ENCODE results near the gene FERD3L. TPM values are rescaled to one million over a fixed set of nuclear protein-coding genes. Genes with fewer than 3 reads are reported as not detected.

The FERD3L gene
- total RNA-seq, 1 experiment from 2014 or later, result not detected

GRCh38 chr7:19101472-19101871, 43.7 kb downstream of the FERD3L start:
- Mint-ChIP-seq H3K9me3 (no peaks in the 10 kb centered on the region), H3K4me1 (peaks cover 32% of the 10 kb centered on the region), H3K27ac (no peak overlapping the region), H3K27me3 (ENCODE audit: low read depth) (peaks cover 60% of the 10 kb centered on the region), H3K4me3 (no peak overlapping the region), H3K36me3 (no peaks in the 10 kb centered on the region)
- POLR2A ChIA-PET, result no interaction called here
- no peak for DNase-seq (ENCODE audit: low spot score)
- ATAC-seq, result no peak
- no peak for TF ChIP-seq RELA (CRISPR knock-in tag; IDR thresholded peaks at IDR 0.05; ENCODE audit: borderline replicate concordance)
- no peak for TF ChIP-seq ZMAT4 (CRISPR knock-in tag; IDR thresholded peaks at IDR 0.05)
- no peak for TF ChIP-seq MXD4 (CRISPR knock-in tag; IDR thresholded peaks at IDR 0.05; ENCODE audit: borderline replicate concordance)
- TF ChIP-seq ZNF281 (CRISPR knock-in tag; IDR thresholded peaks at IDR 0.05), result no peak
- no peak for TF ChIP-seq CREB1 (CRISPR knock-in tag; IDR thresholded peaks at IDR 0.05)
- no peak for TF ChIP-seq ATF2 (CRISPR knock-in tag; IDR thresholded peaks at IDR 0.05; ENCODE audit: borderline replicate concordance, low read depth)
- CTCF ChIA-PET, result no interaction called here

GRCh38 chr7:19099924-19100323, 45.3 kb downstream of the FERD3L start:
- Mint-ChIP-seq H3K27ac (no peak overlapping the region), H3K36me3 (no peaks in the 10 kb centered on the region), H3K4me1 (peaks cover 29% of the 10 kb centered on the region), H3K9me3 (no peaks in the 10 kb centered on the region), H3K27me3 (ENCODE audit: low read depth) (peaks cover 44% of the 10 kb centered on the region), H3K4me3 (no peak overlapping the region)
- ChIA-PET CTCF (interaction anchor here (0.7 to 0.8 kb wide), 2 partner anchors 22 to 230 kb away, joined by 4 to 5 read pairs; no protein-coding TSS in a partner anchor), POLR2A (no interaction called here)
- ATAC-seq, result no peak
- DNase-seq (ENCODE audit: low spot score), result no peak
- no peak for TF ChIP-seq HMGA2 (CRISPR knock-in tag; IDR thresholded peaks at IDR 0.05)
- no peak for TF ChIP-seq GRHL2 (CRISPR knock-in tag; IDR thresholded peaks at IDR 0.05; ENCODE audit: insufficient replicate concordance, severe bottlenecking)
- TF ChIP-seq AFF4 (CRISPR knock-in tag; IDR thresholded peaks at IDR 0.05; ENCODE audit: borderline replicate concordance), result no peak
- TF ChIP-seq ZNF281 (CRISPR knock-in tag; IDR thresholded peaks at IDR 0.05), result no peak
- no peak for TF ChIP-seq CDX4 (CRISPR knock-in tag; IDR thresholded peaks at IDR 0.05; ENCODE audit: borderline replicate concordance)
- no peak for TF ChIP-seq OVOL2 (CRISPR knock-in tag; IDR thresholded peaks at IDR 0.05; ENCODE audit: borderline replicate concordance)
- no peak for TF ChIP-seq ELF4 (CRISPR knock-in tag; IDR thresholded peaks at IDR 0.05; ENCODE audit: low read depth)
- TF ChIP-seq ATF1 (CRISPR knock-in tag; IDR thresholded peaks at IDR 0.05), result no peak
- no peak for TF ChIP-seq ZNF416 (CRISPR knock-in tag; IDR thresholded peaks at IDR 0.05)
- no peak for TF ChIP-seq SP1 (CRISPR knock-in tag; conservative IDR thresholded peaks at IDR 0.05)
- no peak for TF ChIP-seq FOXP4 (CRISPR knock-in tag; IDR thresholded peaks at IDR 0.05)
- no peak for TF ChIP-seq RORB (CRISPR knock-in tag; IDR thresholded peaks at IDR 0.05)
- TF ChIP-seq ZNF512 (CRISPR knock-in tag; IDR thresholded peaks at IDR 0.05; ENCODE audit: borderline replicate concordance), result no peak
- no peak for TF ChIP-seq ZNF263 (CRISPR knock-in tag; IDR thresholded peaks at IDR 0.05; ENCODE audit: low read depth)

Measured in WTC11 (cell line).